Measurements from ENCODE around the gene RRAGB. TPM values are rescaled to one million over a fixed set of nuclear protein-coding genes. Genes with fewer than 3 reads are reported as not detected.

The RRAGB gene
- total RNA-seq, 1 donor from 2014 or later, result 19.6 TPM

GRCh38 chrX:55777596-55777995 is 60.0 kb downstream of the RRAGB start:
- Mint-ChIP-seq H3K9me3 (peaks cover 9% of the 10 kb centered on the region), H3K4me3 (no peak overlapping the region), H3K27me3 (no peaks in the 10 kb centered on the region), H3K27ac (no peak overlapping the region), H3K36me3 (peaks cover 3% of the 10 kb centered on the region), H3K4me1 (ENCODE audit: unreplicated experiment) (no peaks in the 10 kb centered on the region)
- DNase-seq (ENCODE audit: extremely low spot score, unreplicated experiment), result no peak
- TF ChIP-seq CTCF (conservative IDR thresholded peaks at IDR 0.05), result no peak

- Mint-ChIP-seq H3K27ac (no peak overlapping the region), H3K27me3 (no peaks in the 10 kb centered on the region), H3K4me3 (no peak overlapping the region), H3K4me1 (ENCODE audit: unreplicated experiment) (no peaks in the 10 kb centered on the region), H3K9me3 (peaks cover 9% of the 10 kb centered on the region), H3K36me3 (peaks cover 3% of the 10 kb centered on the region)
- no peak for DNase-seq (ENCODE audit: extremely low spot score, unreplicated experiment)
- no peak for TF ChIP-seq CTCF (conservative IDR thresholded peaks at IDR 0.05)
Observed at GRCh38 chrX:55778322-55778721, 60.8 kb downstream of the RRAGB start.

GRCh38 chrX:55783723-55784122 is 66.2 kb downstream of the RRAGB start:
- no peaks in the 10 kb centered on the region for H3K27me3 Mint-ChIP-seq
- H3K27ac Mint-ChIP-seq, result no peak overlapping the region
- no peak for DNase-seq (ENCODE audit: extremely low spot score, unreplicated experiment)
- peaks cover 9% of the 10 kb centered on the region for H3K9me3 Mint-ChIP-seq
- no peak for TF ChIP-seq CTCF (conservative IDR thresholded peaks at IDR 0.05)
- H3K36me3 Mint-ChIP-seq, result no peaks in the 10 kb centered on the region
- no peaks in the 10 kb centered on the region for H3K4me1 Mint-ChIP-seq (ENCODE audit: unreplicated experiment)
- H3K4me3 Mint-ChIP-seq, result no peak overlapping the region

GRCh38 chrX:55787063-55787462 is 69.5 kb downstream of the RRAGB start:
- Mint-ChIP-seq H3K9me3 (no peaks in the 10 kb centered on the region), H3K4me3 (no peak overlapping the region)

GRCh38 chrX:55787727-55788126 is 70.2 kb downstream of the RRAGB start:
- no peak for TF ChIP-seq CTCF (conservative IDR thresholded peaks at IDR 0.05)
- H3K4me3 Mint-ChIP-seq, result no peak overlapping the region
- H3K27me3 Mint-ChIP-seq, result no peaks in the 10 kb centered on the region
- H3K4me1 Mint-ChIP-seq (ENCODE audit: unreplicated experiment), result no peaks in the 10 kb centered on the region
- H3K9me3 Mint-ChIP-seq, result no peaks in the 10 kb centered on the region
- DNase-seq (ENCODE audit: extremely low spot score, unreplicated experiment), result no peak
- H3K36me3 Mint-ChIP-seq, result no peaks in the 10 kb centered on the region
- no peak overlapping the region for H3K27ac Mint-ChIP-seq

More at GRCh38 chrX:55787063-55787462, 69.5 kb downstream of the RRAGB start:
- Mint-ChIP-seq H3K4me1 (ENCODE audit: unreplicated experiment) (no peaks in the 10 kb centered on the region), H3K27ac (no peak overlapping the region), H3K36me3 (no peaks in the 10 kb centered on the region), H3K27me3 (no peaks in the 10 kb centered on the region)
- TF ChIP-seq CTCF (conservative IDR thresholded peaks at IDR 0.05), result no peak
- DNase-seq (ENCODE audit: extremely low spot score, unreplicated experiment), result no peak

- Mint-ChIP-seq H3K4me1 (ENCODE audit: unreplicated experiment) (no peaks in the 10 kb centered on the region), H3K9me3 (no peaks in the 10 kb centered on the region), H3K4me3 (no peak overlapping the region), H3K27me3 (no peaks in the 10 kb centered on the region), H3K27ac (no peak overlapping the region), H3K36me3 (no peaks in the 10 kb centered on the region)
- no peak for TF ChIP-seq CTCF (conservative IDR thresholded peaks at IDR 0.05)
- no peak for DNase-seq (ENCODE audit: extremely low spot score, unreplicated experiment)
Observed at GRCh38 chrX:55794405-55794804, 76.9 kb downstream of the RRAGB start.
